HepG2 (cell line): ENCODE results near the gene MAP1LC3A. TPM values are rescaled to one million over a fixed set of nuclear protein-coding genes. Genes with fewer than 3 reads are reported as not detected.

ENCODE experiments used
- E2F1 ChIP-seq: sonication (generic); formaldehyde crosslinking; IDR thresholded peaks from 2 replicates; pipeline ENCODE4 v1.5.0; 2020; ENCODE audit warnings: missing genetic modification reagents
- FOXO4 ChIP-seq: sonication (generic); formaldehyde crosslinking; conservative IDR thresholded peaks from 2 replicates; pipeline ENCODE4 v1.8.1; 2023; ENCODE audit warnings: missing genetic modification reagents
- HHEX ChIP-seq: IDR thresholded peaks from 2 replicates; pipeline ENCODE4 v1.6.1; 2016; ENCODE audit warnings: control low read depth
- HNF4A ChIP-seq: sonication (generic); formaldehyde crosslinking; IDR thresholded peaks from 2 replicates; pipeline ENCODE4 v1.4.0; 2020; ENCODE audit warnings: missing genetic modification reagents
- IRF2 ChIP-seq: IDR thresholded peaks from 2 replicates; pipeline ENCODE4 v1.6.1; 2018; ENCODE audit warnings: missing genetic modification reagents, missing compliant biosample characterization
- MEIS1 ChIP-seq: sonication (generic); formaldehyde crosslinking; IDR thresholded peaks from 2 replicates; pipeline ENCODE4 v1.9.0; 2021; ENCODE audit warnings: mild to moderate bottlenecking, missing genetic modification reagents, moderate library complexity, borderline replicate concordance
- MXD4 ChIP-seq: IDR thresholded peaks from 2 replicates; pipeline ENCODE4 v1.6.1; 2016; ENCODE audit warnings: mild to moderate bottlenecking, missing biosample characterization, missing genetic modification reagents
- NFAT5 ChIP-seq: sonication (generic); formaldehyde crosslinking; IDR thresholded peaks from 2 replicates; pipeline ENCODE4 v1.4.0; 2020; ENCODE audit warnings: missing genetic modification reagents
- NR2C2 ChIP-seq: sonication (generic); formaldehyde crosslinking; IDR thresholded peaks from 2 replicates; pipeline ENCODE4 v1.4.0; 2020; ENCODE audit warnings: missing genetic modification reagents, mild to moderate bottlenecking, moderate library complexity, borderline replicate concordance
- PHB2 ChIP-seq: fragments of 450-650 bp; IDR thresholded peaks from 2 replicates; pipeline ENCODE4 v1.6.1; 2018; ENCODE audit not compliant: partially characterized antibody
- RAD21 ChIP-seq: fragments of 450-650 bp; formaldehyde crosslinking; IDR thresholded peaks from 2 replicates; pipeline ENCODE4 v1.5.0; 2020; ENCODE audit warnings: mild to moderate bottlenecking
- RNF2 ChIP-seq: fragments of 450-650 bp; conservative IDR thresholded peaks from 2 replicates; pipeline ENCODE4 v1.6.1; 2016; ENCODE audit warnings: low read depth
- RXRA ChIP-seq: sonication (generic); formaldehyde crosslinking; IDR thresholded peaks from 2 replicates; pipeline ENCODE4 v1.5.1; 2020; ENCODE audit warnings: missing genetic modification reagents
- SALL1 ChIP-seq: sonication (generic); formaldehyde crosslinking; IDR thresholded peaks from 2 replicates; pipeline ENCODE4 v1.8.0; 2022; ENCODE audit warnings: mild to moderate bottlenecking, missing genetic modification reagents
- YEATS4 ChIP-seq: sonication (generic); formaldehyde crosslinking; IDR thresholded peaks from 2 replicates; pipeline ENCODE4 v1.4.0; 2020; ENCODE audit warnings: missing genetic modification reagents, borderline replicate concordance
- ZBTB7B ChIP-seq: sonication (generic); formaldehyde crosslinking; IDR thresholded peaks from 2 replicates; pipeline ENCODE4 v1.4.0; 2020; ENCODE audit warnings: missing genetic modification reagents
- ZFP90 ChIP-seq: sonication (generic); formaldehyde crosslinking; IDR thresholded peaks from 2 replicates; pipeline ENCODE4 v1.8.0; 2022; ENCODE audit warnings: missing genetic modification reagents, mild to moderate bottlenecking, inconsistent platforms, borderline replicate concordance
- ZNF343 ChIP-seq: sonication (generic); formaldehyde crosslinking; IDR thresholded peaks from 2 replicates; pipeline ENCODE4 v1.4.0; 2020; ENCODE audit warnings: mild to moderate bottlenecking, missing genetic modification reagents
- ZNF616 ChIP-seq: sonication (generic); formaldehyde crosslinking; IDR thresholded peaks from 2 replicates; pipeline ENCODE4 v1.5.0; 2020; ENCODE audit warnings: low read depth, mild to moderate bottlenecking, missing genetic modification reagents
- ZNF766 ChIP-seq: sonication (generic); formaldehyde crosslinking; IDR thresholded peaks from 2 replicates; pipeline ENCODE4 v1.5.0; 2020; ENCODE audit warnings: missing genetic modification reagents, borderline replicate concordance
- ZSCAN5A ChIP-seq: sonication (generic); formaldehyde crosslinking; IDR thresholded peaks from 2 replicates; pipeline ENCODE4 v1.8.0; 2022; ENCODE audit warnings: mild to moderate bottlenecking, missing genetic modification reagents, borderline replicate concordance
- polyA plus RNA-seq, 8 experiments: library from polyadenylated mRNA; depleted of rRNA in 3 of 8; stranded (reverse) in 7 of 8; unstranded in 1 of 8; fragments of >200 nt; fragmentation: Illumina TruSeq in 4 of 8; extraction: Trizol in 4 of 8; gene quantifications; 2 replicates each; pipeline versions ENCODE4 v1.2.1 to v1.2.3, GENCODE V29; 2011 to 2016; ENCODE audit warnings: low read depth in 4 of 8, missing spikeins in 1 of 8, mixed read lengths in 1 of 8; ENCODE audit not compliant: insufficient read depth in 1 of 8
- total RNA-seq, 5 experiments: library from RNA; depleted of rRNA; stranded (reverse); fragments of >200 nt; fragmentation: Illumina TruSeq; extraction: Trizol; gene quantifications; 2 replicates each; pipeline ENCODE4 v1.2.3, GENCODE V29; 2016; ENCODE audit warnings: low read depth in 1 of 5

The MAP1LC3A gene
- total and polyA plus RNA-seq, 2 of the 13 experiments (the other 11 are each of a cell fraction or from before 2014, with no cell fraction given): not detected

- TF ChIP-seq ZNF616 (CRISPR knock-in tag) (no peak; the same call in 1 of the 2 replicates), YEATS4 (no peak), SALL1 (CRISPR knock-in tag) (peak; percentile 99), ZSCAN5A (CRISPR knock-in tag) (no peak), ZNF343 (CRISPR knock-in tag) (0 out of 2 replicates have a peak, but pooled peaks have one; percentile 59), PHB2 (no peak), RAD21 (0 out of 2 replicates have a peak, but pooled peaks have one; percentile 13), ZNF766 (CRISPR knock-in tag) (peak; percentile 65; the same call in 1 of the 2 replicates), IRF2 (CRISPR knock-in tag) (peak; percentile 85), HNF4A (CRISPR knock-in tag) (peak; percentile 45; the same call in 1 of the 2 replicates), FOXO4 (CRISPR knock-in tag) (no peak), RXRA (peak; percentile 89), NR2C2 (peak; percentile 39; the same call in 1 of the 2 replicates), E2F1 (no peak), ZBTB7B (peak; percentile 71), NFAT5 (no peak), RNF2 (peak; percentile 69; the same call in 1 of the 2 replicates), HHEX (peak; percentile 57; the same call in 1 of the 2 replicates), MEIS1 (CRISPR knock-in tag) (peak; percentile 94; the same call in 1 of the 2 replicates), ZFP90 (peak; percentile 61; the same call in 1 of the 2 replicates), MXD4 (CRISPR knock-in tag) (peak; percentile 81)
Observed at GRCh38 chr20:34525709-34526416, 32.7 kb upstream of the MAP1LC3A start (continued).
